Neural progenitor cell (in vitro differentiated cells): ENCODE results near the gene CHSY3. TPM values are rescaled to one million over a fixed set of nuclear protein-coding genes. Genes with fewer than 3 reads are reported as not detected.

ENCODE experiments used
- DNase-seq: peaks from one replicate; pipeline ENCODE4 v3.0.0-alpha.2; 2016; ENCODE audit warnings: low spot score
- H2AFZ ChIP-seq: fragments of 200-600 bp; sonication (generic); replicated peaks from 2 replicates; pipeline ENCODE4 v1.6.1; 2016; ENCODE audit warnings: antibody characterized with exemption
- H3F3A ChIP-seq: fragments of 200-600 bp; sonication (generic); 2 replicates; pipeline ENCODE4 v1.6.1; 2016; ENCODE audit warnings: antibody characterized with exemption, low read depth
- H3K27ac ChIP-seq: fragments of 200-600 bp; sonication (generic); 2 replicates; pipeline ENCODE4 v1.5.1; 2016; ENCODE audit warnings: mild to moderate bottlenecking
- H3K27me3 ChIP-seq: fragments of 200-600 bp; sonication (generic); 2 replicates; pipeline ENCODE4 v1.6.1; 2016; ENCODE audit warnings: mild to moderate bottlenecking, moderate library complexity
- H3K36me3 ChIP-seq: fragments of 200-600 bp; sonication (generic); 2 replicates; pipeline ENCODE4 v1.5.1; 2016
- H3K4me1 ChIP-seq: fragments of 200-600 bp; sonication (generic); 2 replicates; pipeline ENCODE4 v1.6.1; 2016; ENCODE audit warnings: mixed run types
- H3K4me2 ChIP-seq: fragments of 200-600 bp; sonication (generic); 2 replicates; pipeline ENCODE4 v1.6.1; 2016
- H3K4me3 ChIP-seq: fragments of 200-600 bp; sonication (generic); 2 replicates; pipeline ENCODE4 v1.5.1; 2016
- H3K79me2 ChIP-seq: fragments of 200-600 bp; sonication (generic); 2 replicates; pipeline ENCODE4 v1.6.1; 2016; ENCODE audit warnings: low read depth
- H3K9ac ChIP-seq: fragments of 200-600 bp; sonication (generic); 2 replicates; pipeline ENCODE4 v1.6.1; 2016
- H3K9me3 ChIP-seq: fragments of 200-600 bp; sonication (generic); 2 replicates; pipeline ENCODE4 v1.5.1; 2016; ENCODE audit warnings: low read depth
- H4K20me1 ChIP-seq: fragments of 200-600 bp; sonication (generic); 2 replicates; pipeline ENCODE4 v1.6.1; 2016; ENCODE audit warnings: low read depth
- H3K27ac Mint-ChIP-seq: 3 replicates; pipeline ENCODE4 v1.8.0; 2021; ENCODE audit warnings: mixed read lengths
- H3K27me3 Mint-ChIP-seq: 2 replicates; pipeline ENCODE4 v1.8.0; 2022; ENCODE audit warnings: low read depth, mild to moderate bottlenecking, inconsistent platforms, moderate library complexity, mixed read lengths; ENCODE audit not compliant: insufficient read depth
- H3K36me3 Mint-ChIP-seq: 3 replicates; pipeline ENCODE4 v1.8.0; 2021; ENCODE audit warnings: mixed read lengths
- H3K4me1 Mint-ChIP-seq: 3 replicates; pipeline ENCODE4 v1.8.0; 2021; ENCODE audit warnings: mixed read lengths
- H3K4me3 Mint-ChIP-seq: 3 replicates; pipeline ENCODE4 v1.8.0; 2021; ENCODE audit warnings: mild to moderate bottlenecking, moderate library complexity, mixed read lengths
- H3K9me3 Mint-ChIP-seq: 3 replicates; pipeline ENCODE4 v1.8.0; 2020; ENCODE audit warnings: mixed read lengths
- EZH2 ChIP-seq: fragments of 200-600 bp; sonication (generic); IDR thresholded peaks from 2 replicates; pipeline ENCODE4 v1.6.1; 2017; ENCODE audit warnings: antibody characterized with exemption, mild to moderate bottlenecking, moderate library complexity
- EZH2phosphoT487 ChIP-seq: fragments of 200-600 bp; sonication (generic); IDR thresholded peaks from 2 replicates; pipeline ENCODE4 v1.6.1; 2017; ENCODE audit warnings: antibody characterized with exemption
- total RNA-seq: library from RNA; depleted of rRNA; stranded (reverse); fragments of >200 nt; gene quantifications from 2 replicates; pipeline ENCODE4 v1.2.3, GENCODE V29; 2015; ENCODE audit warnings: low replicate concordance
- TF ChIP-seq, protein P1 (sequence below): fragments of 200-600 bp; sonication (generic); IDR thresholded peaks from 2 replicates; pipeline ENCODE4 v1.5.1; 2017; ENCODE audit warnings: antibody characterized with exemption, mild to moderate bottlenecking

CHSY3 gene
- total RNA-seq, 1 donor from 2014 or later, result 0.30 TPM

DNA sequence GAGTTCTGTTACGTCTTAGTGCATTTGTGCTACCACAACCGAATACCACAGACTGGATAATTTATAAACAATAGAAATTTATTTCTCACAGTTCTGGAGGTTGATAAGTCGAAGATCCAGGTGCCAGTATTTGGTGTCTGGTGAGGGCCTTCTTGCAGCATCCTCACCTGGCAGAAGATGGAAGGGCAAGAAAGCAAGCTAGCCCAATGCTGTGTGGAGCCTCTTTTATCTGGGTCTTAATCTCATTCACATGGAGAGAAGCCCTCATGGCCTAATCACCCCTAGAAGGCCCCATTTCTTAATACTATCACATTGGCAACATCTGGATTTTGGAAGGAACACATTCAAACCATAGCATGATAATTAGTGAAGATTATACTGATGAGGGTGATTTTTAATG lies 159.3 kb downstream of the CHSY3 start:
- TF ChIP-seq EZH2, result no peak
- no peak overlapping the region for H3K4me2 ChIP-seq
- H3K79me2 ChIP-seq, result no peaks in the 10 kb centered on the region
- H3K9ac ChIP-seq, result no peak overlapping the region
- H3K27ac ChIP-seq, result no peak overlapping the region
- H3K27me3 Mint-ChIP-seq, result no peaks in the 10 kb centered on the region
- no peak overlapping the region for H3K4me3 ChIP-seq
- no peak for DNase-seq
- no peaks in the 10 kb centered on the region for H3K36me3 ChIP-seq
- no peak overlapping the region for H3K4me3 Mint-ChIP-seq
- H4K20me1 ChIP-seq, result no peaks in the 10 kb centered on the region
- H3K9me3 Mint-ChIP-seq, result peaks cover 2% of the 10 kb centered on the region
- H2AFZ ChIP-seq, result no peak overlapping the region
- H3K27ac Mint-ChIP-seq, result no peak overlapping the region
- H3F3A ChIP-seq, result no peaks in the 10 kb centered on the region
- no peaks in the 10 kb centered on the region for H3K9me3 ChIP-seq
- H3K27me3 ChIP-seq, result no peaks in the 10 kb centered on the region
- peaks cover 5% of the 10 kb centered on the region for H3K4me1 Mint-ChIP-seq
- no peaks in the 10 kb centered on the region for H3K4me1 ChIP-seq
- H3K36me3 Mint-ChIP-seq, result no peaks in the 10 kb centered on the region

- H2AFZ ChIP-seq, result no peak overlapping the region
- H3K9ac ChIP-seq, result no peak overlapping the region
- H3K27me3 ChIP-seq, result no peaks in the 10 kb centered on the region
- H3K9me3 Mint-ChIP-seq, result peaks cover 2% of the 10 kb centered on the region
- TF ChIP-seq EZH2phosphoT487 (no peak), EZH2 (no peak)
- H3K4me3 ChIP-seq, result no peak overlapping the region
- H3K9me3 ChIP-seq, result no peaks in the 10 kb centered on the region
- no peak overlapping the region for H3K4me2 ChIP-seq
- H3K4me1 Mint-ChIP-seq, result peaks cover 5% of the 10 kb centered on the region
- H3K79me2 ChIP-seq, result no peaks in the 10 kb centered on the region
- H3F3A ChIP-seq, result no peaks in the 10 kb centered on the region
- H3K27ac Mint-ChIP-seq, result no peak overlapping the region
- no peaks in the 10 kb centered on the region for H3K36me3 ChIP-seq
- no peaks in the 10 kb centered on the region for H3K4me1 ChIP-seq
- H3K4me3 Mint-ChIP-seq, result no peak overlapping the region
- no peaks in the 10 kb centered on the region for H3K36me3 Mint-ChIP-seq
- no peak overlapping the region for H3K27ac ChIP-seq
- no peak for DNase-seq
- H4K20me1 ChIP-seq, result no peaks in the 10 kb centered on the region
- H3K27me3 Mint-ChIP-seq, result no peaks in the 10 kb centered on the region
Measured at GRCh38 chr5:130064484-130064883, 160.2 kb downstream of the CHSY3 start.

DNA sequence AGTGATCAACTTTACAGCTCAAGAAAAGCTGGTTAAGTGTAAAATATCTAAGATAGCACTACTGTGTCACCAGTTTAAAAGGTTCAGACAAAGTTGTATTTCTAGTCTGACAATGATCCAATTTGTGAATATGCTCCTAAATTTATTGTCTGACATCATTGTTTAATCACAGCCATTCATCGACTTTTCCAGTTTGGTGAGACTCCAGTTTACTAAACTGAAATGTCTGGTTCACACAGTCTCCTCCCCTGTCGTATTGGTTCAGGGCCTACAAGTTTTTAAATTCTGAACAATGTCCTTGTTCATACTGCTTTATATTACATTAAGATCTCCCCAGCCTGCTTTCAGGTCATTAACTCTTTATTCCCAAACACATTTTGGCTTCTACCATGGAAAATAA lies 161.4 kb downstream of the CHSY3 start:
- no peaks in the 10 kb centered on the region for H3K27me3 ChIP-seq
- no peaks in the 10 kb centered on the region for H4K20me1 ChIP-seq
- H3K27me3 Mint-ChIP-seq, result no peaks in the 10 kb centered on the region
- H3K9me3 Mint-ChIP-seq, result peaks cover 2% of the 10 kb centered on the region
- no peaks in the 10 kb centered on the region for H3K36me3 Mint-ChIP-seq
- no peaks in the 10 kb centered on the region for H3K79me2 ChIP-seq
- H3K4me3 Mint-ChIP-seq, result no peak overlapping the region
- H3K9ac ChIP-seq, result no peak overlapping the region
- no peak overlapping the region for H3K4me2 ChIP-seq
- H3K36me3 ChIP-seq, result no peaks in the 10 kb centered on the region
- H3K9me3 ChIP-seq, result no peaks in the 10 kb centered on the region
- H3F3A ChIP-seq, result no peaks in the 10 kb centered on the region
- DNase-seq, result no peak
- H3K4me3 ChIP-seq, result no peak overlapping the region
- no peak overlapping the region for H3K27ac Mint-ChIP-seq
- TF ChIP-seq EZH2 (no peak), EZH2phosphoT487 (no peak)
- TF ChIP-seq, protein P1, sequence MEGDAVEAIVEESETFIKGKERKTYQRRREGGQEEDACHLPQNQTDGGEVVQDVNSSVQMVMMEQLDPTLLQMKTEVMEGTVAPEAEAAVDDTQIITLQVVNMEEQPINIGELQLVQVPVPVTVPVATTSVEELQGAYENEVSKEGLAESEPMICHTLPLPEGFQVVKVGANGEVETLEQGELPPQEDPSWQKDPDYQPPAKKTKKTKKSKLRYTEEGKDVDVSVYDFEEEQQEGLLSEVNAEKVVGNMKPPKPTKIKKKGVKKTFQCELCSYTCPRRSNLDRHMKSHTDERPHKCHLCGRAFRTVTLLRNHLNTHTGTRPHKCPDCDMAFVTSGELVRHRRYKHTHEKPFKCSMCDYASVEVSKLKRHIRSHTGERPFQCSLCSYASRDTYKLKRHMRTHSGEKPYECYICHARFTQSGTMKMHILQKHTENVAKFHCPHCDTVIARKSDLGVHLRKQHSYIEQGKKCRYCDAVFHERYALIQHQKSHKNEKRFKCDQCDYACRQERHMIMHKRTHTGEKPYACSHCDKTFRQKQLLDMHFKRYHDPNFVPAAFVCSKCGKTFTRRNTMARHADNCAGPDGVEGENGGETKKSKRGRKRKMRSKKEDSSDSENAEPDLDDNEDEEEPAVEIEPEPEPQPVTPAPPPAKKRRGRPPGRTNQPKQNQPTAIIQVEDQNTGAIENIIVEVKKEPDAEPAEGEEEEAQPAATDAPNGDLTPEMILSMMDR, result no peak
- H3K4me1 ChIP-seq, result no peaks in the 10 kb centered on the region
- H3K27ac ChIP-seq, result no peak overlapping the region
- H2AFZ ChIP-seq, result no peak overlapping the region
- H3K4me1 Mint-ChIP-seq, result peaks cover 5% of the 10 kb centered on the region

- Histone ChIP-seq H3K4me3 (no peak overlapping the region), H3K27me3 (no peaks in the 10 kb centered on the region), H2AFZ (no peak overlapping the region), H3K4me1 (no peaks in the 10 kb centered on the region), H3K9me3 (no peaks in the 10 kb centered on the region), H4K20me1 (no peaks in the 10 kb centered on the region), H3K9ac (no peak overlapping the region), H3K4me2 (no peak overlapping the region), H3F3A (no peaks in the 10 kb centered on the region), H3K27ac (no peak overlapping the region), H3K36me3 (no peaks in the 10 kb centered on the region), H3K79me2 (no peaks in the 10 kb centered on the region)
- H3K4me1 Mint-ChIP-seq, result peaks cover 5% of the 10 kb centered on the region
- no peaks in the 10 kb centered on the region for H3K9me3 Mint-ChIP-seq
- no peak for DNase-seq
- no peak for TF ChIP-seq EZH2
- TF ChIP-seq, protein P1, result no peak
- no peak for TF ChIP-seq EZH2phosphoT487
- no peaks in the 10 kb centered on the region for H3K36me3 Mint-ChIP-seq
- H3K27me3 Mint-ChIP-seq, result no peaks in the 10 kb centered on the region
- H3K4me3 Mint-ChIP-seq, result no peak overlapping the region
- H3K27ac Mint-ChIP-seq, result no peak overlapping the region
Measured at GRCh38 chr5:130066644-130067043, 162.4 kb downstream of the CHSY3 start.
